DMS 273 (cell line): ENCODE results near the gene NAA15.
"Not testable (repeated sequence)": the region's sequence is repeated elsewhere in the genome, so short reads cannot be mapped to it uniquely, and the experiment has no call there.

Experiments used
- DNase-seq: peaks from one replicate; lab custom pipeline; 2025; ENCODE audit not compliant: unreplicated experiment; lab: John Stamatoyannopoulos, UW

Gene NAA15

DNA sequence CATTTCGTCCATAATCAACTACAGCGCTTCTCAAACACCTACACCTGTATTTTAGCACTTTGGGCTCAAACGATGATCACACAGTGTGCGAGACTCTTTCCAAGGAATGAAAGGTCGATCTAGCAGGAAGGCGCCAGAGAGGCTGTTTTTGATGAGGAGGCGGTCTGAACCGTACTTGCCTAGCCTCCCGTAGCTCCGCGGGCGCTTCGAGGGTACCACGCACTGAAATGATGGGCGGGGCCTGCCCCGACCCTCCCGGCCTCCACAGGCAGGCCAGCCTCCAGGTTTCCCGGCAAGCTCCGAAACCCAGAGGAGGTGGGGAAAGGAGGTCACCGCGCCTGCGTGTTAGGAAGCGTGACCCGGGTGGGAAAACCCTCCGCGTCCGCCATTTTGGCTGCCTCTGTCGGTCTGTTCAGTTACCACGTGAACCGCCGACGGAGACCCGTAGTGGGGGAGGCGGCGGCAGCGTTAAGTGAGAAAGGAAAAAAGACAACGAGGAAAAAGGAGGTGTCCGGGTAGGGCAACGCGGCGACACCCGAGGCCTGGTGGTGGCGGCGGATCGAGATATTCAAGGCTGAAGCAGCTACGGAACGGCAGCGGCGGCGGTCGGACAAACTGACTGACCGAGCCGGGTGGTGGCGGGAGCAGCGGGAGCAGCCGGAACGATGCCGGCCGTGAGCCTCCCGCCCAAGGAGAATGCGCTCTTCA, at the start of gene NAA15:
TSS of gene NAA15 (plus strand) at position 393 of the 708 bp plus-strand sequence. CDS start at position 666, 273 bp downstream.
- peak; percentile 98 for DNase-seq

DNA sequence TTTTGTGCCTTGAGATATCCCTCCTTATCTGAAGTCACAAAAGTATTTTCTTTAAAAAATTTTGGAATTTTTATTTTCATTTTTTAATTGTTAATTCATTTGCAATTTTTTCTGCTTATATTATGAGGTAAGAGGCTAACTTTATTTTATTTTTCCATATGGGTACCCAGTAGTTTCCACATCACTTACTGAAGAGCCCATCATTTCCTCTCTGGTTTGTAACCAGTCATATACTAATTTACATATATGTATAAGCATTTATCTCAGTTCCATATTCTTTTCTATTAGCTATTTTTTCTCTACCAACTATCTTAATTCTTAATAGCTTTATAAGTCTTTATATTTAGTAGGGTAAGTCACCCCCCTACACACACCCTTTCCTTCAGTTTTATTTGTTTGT, 48.3 kb upstream of the NAA15 start:
- no peak for DNase-seq

DNA sequence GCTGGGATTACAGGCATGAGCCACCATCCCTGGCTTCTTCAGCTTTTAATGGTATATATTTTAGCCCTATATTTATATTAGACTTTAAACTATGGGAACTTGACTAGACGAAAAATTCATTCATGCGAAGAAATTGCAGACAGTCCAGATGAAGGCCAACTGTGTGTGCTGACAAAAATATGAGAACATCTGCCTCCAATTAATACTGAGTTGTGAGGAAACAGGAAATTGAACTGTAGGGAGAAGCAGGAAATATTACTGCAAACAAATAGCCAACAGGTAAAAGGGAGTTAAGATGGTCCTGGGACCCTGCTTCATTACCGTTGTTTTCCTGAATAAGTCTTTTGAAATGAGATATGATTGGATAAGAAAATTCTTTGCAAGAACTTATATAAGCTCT, 47.6 kb upstream of the NAA15 start:
- DNase-seq, result peak; percentile 15

GRCh38 chr4:139255581-139255980, 45.7 kb upstream of the NAA15 start:
- not testable (repeated sequence) for DNase-seq

GRCh38 chr4:139256349-139256748, 45.0 kb upstream of the NAA15 start:
- DNase-seq, result no peak

DNA sequence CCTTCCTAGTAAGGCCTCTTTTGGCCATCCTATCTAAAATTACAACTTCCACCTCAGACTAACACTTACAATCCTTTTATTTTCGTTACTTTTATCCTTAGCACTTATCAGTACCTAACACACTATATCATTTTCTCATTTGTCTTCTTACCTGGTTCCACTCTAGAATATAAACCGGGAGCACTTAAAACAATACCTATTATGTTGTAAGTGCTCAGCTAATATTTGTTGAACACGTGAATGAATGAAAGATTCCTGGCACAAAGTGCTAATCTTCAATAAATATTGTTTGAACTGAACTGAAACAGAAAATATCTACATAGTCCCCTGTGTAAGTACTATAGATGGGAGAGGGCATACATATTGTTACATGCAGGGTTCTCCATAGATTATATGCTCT, 35.7 kb upstream of the NAA15 start:
- DNase-seq, result no peak

DNA sequence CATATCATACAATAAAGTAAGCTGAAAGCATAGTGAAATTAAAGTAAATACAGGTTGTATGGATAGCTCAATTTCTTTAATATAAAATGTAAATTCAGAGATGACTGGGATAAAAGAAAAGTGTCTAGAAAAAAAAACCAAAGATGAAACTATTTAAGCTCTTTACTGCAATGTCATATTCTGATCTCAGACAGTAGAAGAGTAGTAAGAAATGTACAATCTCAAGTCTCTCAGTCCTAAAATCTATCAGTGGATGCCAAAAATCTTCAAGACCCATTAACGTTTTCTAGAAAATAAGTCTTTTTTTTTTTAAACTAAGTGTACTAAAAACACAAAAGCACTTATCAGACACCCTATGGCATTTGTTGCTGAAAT, 35.1 kb upstream of the NAA15 start:
- no peak for DNase-seq

DNA sequence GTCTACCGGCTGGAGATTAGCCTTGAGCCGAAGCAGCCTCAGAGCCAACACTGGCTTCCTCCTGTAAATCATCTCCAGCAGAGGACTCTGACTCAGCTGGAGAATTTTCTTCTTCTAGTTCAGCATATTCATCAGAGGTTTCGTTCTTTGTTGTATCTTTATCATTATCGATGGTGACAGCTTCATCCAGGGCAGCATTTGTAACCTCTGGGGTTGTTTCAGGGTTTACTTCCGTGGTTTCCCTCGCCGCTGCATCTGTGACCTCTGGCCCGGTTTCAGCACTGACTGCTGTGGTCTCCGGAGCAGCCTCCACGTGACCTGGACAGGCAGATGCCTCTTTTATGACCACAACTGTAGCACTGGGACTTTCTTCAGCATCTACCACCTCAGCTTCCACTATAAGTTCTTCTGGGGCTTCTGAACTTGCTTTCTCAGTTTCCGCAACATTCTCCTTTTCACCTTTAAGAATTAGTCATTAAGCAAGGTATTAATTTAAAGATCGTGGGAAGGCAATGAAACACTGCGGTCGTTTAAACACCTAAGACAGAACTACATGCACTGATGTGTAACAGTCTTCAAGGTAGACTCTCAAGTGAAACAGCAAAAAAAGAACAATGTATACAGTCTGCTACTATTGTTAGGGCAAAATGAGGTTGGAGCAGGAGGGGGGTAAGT, 34.6 kb upstream of the NAA15 start:
- peak; percentile 54 for DNase-seq

DNA sequence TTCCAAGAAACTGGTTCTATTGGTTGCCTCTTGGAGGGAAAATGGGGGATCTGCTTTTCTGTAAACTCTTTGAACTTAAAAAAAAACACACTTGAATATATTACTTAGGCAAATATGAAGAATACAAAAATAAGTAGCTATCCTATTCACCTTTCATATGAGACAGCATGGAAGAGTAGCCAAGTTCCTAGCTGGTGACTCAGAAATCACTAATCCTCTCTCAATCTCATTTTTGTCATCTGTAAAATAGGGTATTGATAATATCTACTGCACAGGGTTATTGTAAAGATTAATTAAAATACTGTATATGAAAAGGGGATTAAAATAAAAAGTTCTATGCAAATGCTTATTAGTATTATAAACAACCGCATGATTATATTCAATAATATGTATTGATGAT, 34.0 kb upstream of the NAA15 start:
- DNase-seq, result no peak

DNA sequence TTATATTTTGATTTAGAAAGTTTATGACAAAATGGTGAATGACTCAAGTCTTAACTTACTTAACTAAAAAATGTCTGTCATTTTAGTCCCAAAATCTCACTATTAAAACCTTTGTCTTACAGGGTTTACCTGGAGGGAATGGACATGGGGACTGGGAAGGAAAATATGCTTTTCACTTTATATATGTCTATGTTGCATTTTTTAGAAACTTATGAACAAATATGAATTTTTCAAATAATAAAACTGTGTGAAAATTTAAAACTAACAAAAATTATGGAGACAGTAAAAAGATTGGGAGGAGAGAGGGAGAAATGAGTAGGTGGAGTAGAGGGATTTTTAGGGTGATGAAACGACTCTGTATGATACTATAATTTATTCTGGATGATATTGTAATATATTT, 27.5 kb upstream of the NAA15 start:
- no peak for DNase-seq

- no peak for DNase-seq
Measured at GRCh38 chr4:139274790-139275189, 26.5 kb upstream of the NAA15 start.

DNA sequence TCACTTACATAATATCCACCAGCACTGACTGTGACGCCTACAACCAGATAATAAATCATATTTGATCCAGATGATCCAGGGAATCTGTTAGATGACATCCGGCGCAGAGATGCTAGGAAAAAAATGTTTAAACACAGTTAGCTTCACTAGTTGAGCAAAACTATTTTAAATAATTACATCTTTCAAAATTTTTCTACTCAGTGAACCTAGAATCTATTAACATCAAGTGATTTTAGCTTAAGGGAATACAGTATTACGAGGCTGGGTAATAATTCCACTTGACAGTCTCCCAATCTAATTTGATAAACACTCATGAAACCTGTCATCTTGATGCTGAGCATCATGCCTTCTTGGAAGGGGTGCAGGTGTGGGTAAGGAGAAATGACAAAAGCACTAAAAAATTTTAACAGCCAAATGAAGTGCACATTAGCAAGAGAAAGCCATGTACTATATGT, 26.0 kb upstream of the NAA15 start:
- no peak for DNase-seq

DNA sequence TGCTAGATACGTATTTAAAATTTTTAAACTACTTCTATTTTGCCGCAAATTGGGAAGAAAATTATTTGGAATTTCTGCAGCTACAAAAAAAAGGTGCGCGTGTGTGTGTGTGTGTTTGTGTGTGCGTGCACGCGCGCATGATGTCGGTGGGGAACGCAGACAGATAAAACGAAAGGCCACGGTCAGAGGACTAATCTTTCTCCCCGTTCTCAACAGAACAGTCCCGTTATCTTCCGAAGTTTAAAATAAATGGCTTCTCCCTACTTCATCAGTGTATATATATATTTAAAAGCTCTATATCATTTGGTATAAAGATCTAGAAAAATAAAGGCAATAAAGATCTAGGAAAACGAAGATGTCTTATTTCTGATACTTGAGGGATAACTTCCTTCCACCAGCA, 22.8 kb upstream of the NAA15 start:
- DNase-seq, result no peak

DNA sequence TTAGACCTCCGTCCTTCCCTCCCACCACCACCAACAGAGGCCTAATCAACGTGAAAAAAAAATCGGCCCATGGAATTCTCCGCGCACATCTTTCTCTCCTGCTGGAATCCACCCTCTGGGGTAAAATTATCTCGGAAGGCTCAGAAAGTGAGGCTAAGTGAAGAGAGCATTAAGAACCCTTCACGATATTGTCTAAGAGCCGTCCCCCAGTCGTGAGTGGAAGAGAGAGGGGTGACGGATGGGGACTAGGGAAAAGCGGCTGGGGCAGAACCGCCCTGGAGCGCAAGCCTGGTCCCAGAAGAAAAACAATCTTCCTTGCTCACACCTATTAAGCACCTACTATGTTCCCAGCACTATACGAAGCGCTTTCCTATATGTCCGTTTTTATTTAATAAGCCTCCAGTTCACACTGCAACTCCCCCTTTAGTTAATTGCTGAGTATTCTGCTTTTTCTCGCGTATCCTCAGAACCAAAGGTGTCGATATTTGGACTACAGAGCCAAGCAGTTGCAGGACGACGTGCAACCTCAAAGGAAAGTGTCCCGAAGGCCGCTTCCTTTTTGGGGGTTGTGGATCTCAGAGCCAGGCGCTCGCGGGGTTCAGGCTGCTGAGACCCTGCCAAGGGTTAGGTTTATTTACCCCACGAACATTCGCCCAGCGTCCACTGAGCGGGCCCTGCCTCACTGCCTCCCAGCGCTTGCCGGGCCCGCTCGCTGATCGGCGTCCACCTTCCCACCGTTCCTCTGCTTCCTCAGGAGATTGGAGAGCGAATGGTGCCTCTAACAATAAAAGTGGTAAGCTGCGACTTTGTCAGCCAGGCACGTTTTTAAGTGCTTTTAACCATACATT, 22.2 kb upstream of the NAA15 start:
- DNase-seq, result no peak

- DNase-seq, result no peak
Measured at GRCh38 chr4:139279760-139280620, 21.3 kb upstream of the NAA15 start, which contains the start of gene MGARP. MGARP (minus strand) TSS chr4:139280225; CDS start chr4:139280158, 67 bp downstream.

DNA sequence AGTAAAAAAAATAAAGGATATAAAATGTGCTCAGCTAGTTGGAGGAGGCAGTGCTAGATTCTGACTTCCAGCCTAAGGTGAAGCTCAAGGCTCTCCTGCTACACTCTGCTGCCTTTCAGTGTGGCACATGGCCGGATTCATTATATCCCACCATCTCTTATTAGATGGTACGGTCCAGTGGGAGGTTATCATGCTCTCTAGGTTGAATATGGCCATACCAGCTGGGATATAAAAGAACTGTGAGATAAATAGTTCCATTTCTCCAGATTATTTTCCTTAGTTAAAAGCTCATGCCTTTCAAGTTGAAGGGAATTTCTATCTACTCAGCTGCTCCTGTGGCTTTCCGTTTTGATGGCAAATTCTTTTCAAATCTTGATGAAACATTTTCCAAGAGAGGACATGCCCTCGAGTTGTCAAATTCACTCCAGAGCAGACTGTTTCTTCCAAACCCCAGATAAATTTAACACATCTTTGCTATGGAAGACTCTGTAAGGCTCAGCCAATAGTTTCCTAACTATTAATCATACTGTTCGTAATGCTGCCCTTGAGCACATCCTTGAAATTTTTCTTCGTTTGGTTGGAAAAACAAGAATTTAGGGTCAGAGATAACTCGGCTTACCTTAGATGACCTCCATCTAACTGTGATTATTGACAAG, 19.1 kb upstream of the NAA15 start:
- no peak for DNase-seq

DNA sequence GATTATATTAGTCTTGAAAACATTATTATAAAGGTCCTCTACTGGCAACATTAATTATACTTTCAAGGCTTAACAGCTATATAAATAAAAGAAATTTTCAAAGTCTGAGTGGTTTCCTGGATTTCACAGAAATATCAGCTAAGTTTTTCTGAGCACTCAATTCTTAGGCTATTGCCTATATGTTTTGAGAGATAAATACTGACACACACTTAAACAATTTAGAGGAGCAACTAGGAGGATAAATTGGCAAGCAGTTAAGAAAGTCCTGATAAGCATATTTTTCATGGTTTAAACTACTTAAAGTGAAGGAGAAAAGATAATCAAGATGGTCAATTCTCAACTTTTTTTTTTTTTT, 18.6 kb upstream of the NAA15 start:
- no peak for DNase-seq

- no peak for DNase-seq
Measured at GRCh38 chr4:139286186-139286698, 15.1 kb upstream of the NAA15 start.

DNA sequence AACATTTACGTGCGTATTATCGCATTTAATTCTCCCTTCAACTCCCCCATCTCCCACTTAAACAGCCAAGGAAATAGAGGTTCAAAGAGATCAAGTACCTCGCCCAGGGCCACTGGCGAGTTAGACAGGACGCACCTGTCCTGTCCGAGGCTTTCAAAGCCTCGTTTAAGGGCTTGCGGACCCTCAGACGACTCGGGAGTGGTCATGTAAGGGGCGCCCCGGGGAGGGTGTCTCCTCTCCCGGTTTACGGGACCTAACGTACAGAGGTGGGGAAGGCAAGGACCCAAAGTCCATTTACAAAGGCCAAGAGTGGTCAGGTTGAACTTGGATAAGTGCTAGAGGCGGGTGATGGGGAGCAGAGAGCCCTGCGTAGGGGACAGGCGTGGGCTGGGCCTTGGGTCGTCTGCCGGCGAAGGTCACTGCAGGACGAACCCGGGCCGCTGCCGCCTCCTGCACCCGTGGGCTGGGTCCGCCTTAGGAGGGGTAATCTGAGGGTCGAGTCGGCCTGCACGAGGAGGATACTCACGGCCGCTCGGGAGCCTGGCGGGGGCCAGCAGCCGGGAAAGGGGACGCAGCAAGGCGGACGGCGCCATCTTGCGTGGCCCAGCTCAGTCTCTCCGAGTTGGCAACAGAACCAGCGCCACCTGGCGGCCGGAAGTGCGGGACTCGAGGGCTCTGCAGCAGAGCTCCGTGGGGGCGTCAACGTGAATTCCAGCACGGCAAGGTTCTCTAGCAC, 5.9 kb upstream of the NAA15 start:
- peak; percentile 96 for DNase-seq

- no peak for DNase-seq
Measured at GRCh38 chr4:139295942-139296299, 5.4 kb upstream of the NAA15 start.
